LNCAP (cell line): ENCODE results near the gene ABCA13.

Source experiments
- CTCF ChIP-seq: fragments of 450-650 bp; IDR thresholded peaks from 2 replicates; pipeline ENCODE4 v1.5.1; 2017; ENCODE audit warnings: mild to moderate bottlenecking

The ABCA13 gene

GRCh38 chr7:48250441-48250951 is 79.2 kb downstream of the ABCA13 start:
- TF ChIP-seq CTCF = no peak

GRCh38 chr7:48251766-48252165 is 80.5 kb downstream of the ABCA13 start:
- TF ChIP-seq CTCF = no peak

- TF ChIP-seq CTCF = no peak
Measured at GRCh38 chr7:48252995-48253394, 81.7 kb downstream of the ABCA13 start.

GRCh38 chr7:48255046-48255445 is 83.8 kb downstream of the ABCA13 start:
- no peak for TF ChIP-seq CTCF

GRCh38 chr7:48259463-48260280 is 88.4 kb downstream of the ABCA13 start:
- TF ChIP-seq CTCF = no peak

GRCh38 chr7:48261696-48262095 is 90.4 kb downstream of the ABCA13 start:
- no peak for TF ChIP-seq CTCF

GRCh38 chr7:48262606-48263310 is 91.5 kb downstream of the ABCA13 start:
- TF ChIP-seq CTCF = no peak
